B cell (primary cell): ENCODE results near the gene MUC6. TPM values are rescaled to one million over a fixed set of nuclear protein-coding genes. Genes with fewer than 3 reads are reported as not detected.

ENCODE experiments used
- ATAC-seq: fragments of 200-7000 bp; cut with Tn5 transposase; one replicate; pipeline ENCODE4 v1.10.0; 2021; ENCODE audit warnings: low read depth, mild to moderate bottlenecking, moderate number of reproducible peaks, moderate library complexity
- CTCF ChIA-PET: fragments of 350-600 bp; sonication (Branson Sonifier 250); formaldehyde crosslinking; loops from one replicate; lab custom pipeline; 2021; ENCODE audit warnings: antibody characterized with exemption, inconsistent platforms; lab: Charles Lee
- POLR2A ChIA-PET: fragments of 350-600 bp; sonication (Branson Sonifier 250); formaldehyde crosslinking; loops from one replicate; lab custom pipeline; 2021; ENCODE audit warnings: antibody characterized with exemption; lab: Charles Lee
- DNase-seq: peaks from one replicate; pipeline ENCODE4 v3.0.0; 2013
- H2AFZ ChIP-seq: 2 replicates; pipeline ENCODE4 v1.6.1; 2012; ENCODE audit warnings: mild to moderate bottlenecking, low read depth, low read length; ENCODE audit not compliant: insufficient read depth, poor library complexity, severe bottlenecking
- H3K27ac ChIP-seq, 2 donors: 1 replicate in 1 of 2; 2 replicates in 1 of 2; pipeline ENCODE4 v1.5.1; 2012 to 2013; ENCODE audit warnings: low read length in 2 of 2, mild to moderate bottlenecking in 2 of 2, moderate library complexity in 1 of 2
- H3K27me3 ChIP-seq, 4 experiments: fragments of 200-600 bp in 1 of 4; sonication (generic) in 1 of 4; replicated peaks in 1 of 4; 1 replicate in 2 of 4; 2 replicates in 2 of 4; pipeline versions ENCODE4 v1.6.1 to v1.7.0; 2013 to 2016; ENCODE audit warnings: low read length in 3 of 4, mild to moderate bottlenecking in 2 of 4, mixed read lengths in 1 of 4, moderate library complexity in 1 of 4; ENCODE audit not compliant: insufficient read depth in 4 of 4, control insufficient read depth in 3 of 4; ENCODE audit errors: control extremely low read depth in 1 of 4
- H3K36me3 ChIP-seq, 2 experiments: replicated peaks in 1 of 2; 1 replicate in 1 of 2; 2 replicates in 1 of 2; pipeline versions ENCODE4 v1.6.1 to v1.7.1; 2013; ENCODE audit warnings: low read length in 1 of 2; ENCODE audit not compliant: insufficient read depth in 2 of 2, control insufficient read depth in 1 of 2; ENCODE audit errors: control extremely low read depth in 1 of 2, extremely low read depth in 1 of 2
- H3K4me1 ChIP-seq, 2 donors: fragments of 200-600 bp in 1 of 2; sonication (generic) in 1 of 2; 1 replicate in 1 of 2; 2 replicates in 1 of 2; pipeline versions ENCODE4 v1.5.1 to v1.6.1; 2013 to 2017; ENCODE audit warnings: low read length in 2 of 2; ENCODE audit not compliant: control insufficient read depth in 2 of 2, insufficient read depth in 2 of 2
- H3K4me2 ChIP-seq: replicated peaks from 2 replicates; pipeline ENCODE3; 2012; ENCODE audit warnings: mild to moderate bottlenecking, low read depth, low read length; ENCODE audit not compliant: poor library complexity, severe bottlenecking
- H3K4me3 ChIP-seq, 5 experiments: fragments of 200-600 bp in 1 of 5; sonication (generic) in 1 of 5; 1 replicate in 3 of 5; 2 replicates in 2 of 5; pipeline versions ENCODE4 v1.5.1 to v1.7.0; 2011 to 2016; ENCODE audit warnings: low read length in 4 of 5, mild to moderate bottlenecking in 4 of 5, low read depth in 2 of 5, control low read depth in 1 of 5, moderate library complexity in 1 of 5; ENCODE audit not compliant: insufficient read depth in 1 of 5; ENCODE audit errors: control extremely low read depth in 1 of 5, extremely low read depth in 1 of 5
- H3K79me2 ChIP-seq: fragments of 200-600 bp; sonication (generic); one replicate; pipeline ENCODE4 v1.6.0; 2016; ENCODE audit warnings: low read length; ENCODE audit not compliant: control insufficient read depth, insufficient read depth
- H3K9ac ChIP-seq: fragments of 200-600 bp; sonication (generic); 2 replicates; pipeline ENCODE4 v1.6.1; 2017; ENCODE audit warnings: mild to moderate bottlenecking, low read length, moderate library complexity
- H3K9me3 ChIP-seq, 3 donors: one replicate each; pipeline versions ENCODE4 v1.6.1 to v1.7.1; 2013; ENCODE audit warnings: low read length in 2 of 3; ENCODE audit not compliant: control insufficient read depth in 2 of 3, insufficient read depth in 1 of 3; ENCODE audit errors: control extremely low read depth in 1 of 3
- H4K20me1 ChIP-seq: 2 replicates; pipeline ENCODE4 v1.6.0; 2012; ENCODE audit warnings: mild to moderate bottlenecking, low read length; ENCODE audit not compliant: insufficient read depth, control insufficient read depth, poor library complexity, severe bottlenecking
- H3K27ac Mint-ChIP-seq: one replicate; pipeline ENCODE4 v1.8.0; 2021; ENCODE audit warnings: mixed read lengths
- H3K27me3 Mint-ChIP-seq: one replicate; pipeline ENCODE4 v1.8.0; 2021; ENCODE audit warnings: mixed read lengths
- H3K4me1 Mint-ChIP-seq: one replicate; pipeline ENCODE4 v1.8.0; 2021; ENCODE audit warnings: mixed read lengths
- H3K4me3 Mint-ChIP-seq: one replicate; pipeline ENCODE4 v1.8.0; 2021; ENCODE audit warnings: mixed read lengths
- H3K9me3 Mint-ChIP-seq: one replicate; pipeline ENCODE4 v1.8.0; 2022; ENCODE audit warnings: mixed read lengths; ENCODE audit not compliant: insufficient read depth
- CTCF ChIP-seq: fragments of 200-600 bp; IDR thresholded peaks from one replicate; pipeline ENCODE4 v1.8.0; 2022; ENCODE audit warnings: antibody characterized with exemption, mild to moderate bottlenecking
- EZH2 ChIP-seq: IDR thresholded peaks from 2 replicates; pipeline ENCODE4 v1.6.1; 2012; ENCODE audit warnings: borderline replicate concordance, low read depth, mild to moderate bottlenecking, moderate library complexity, low read length; ENCODE audit not compliant: insufficient read depth, poor library complexity, severe bottlenecking
- WGBS: methylation state at CpG from one replicate; pipeline ENCODE4 v1.1.5; 2013; ENCODE audit warnings: missing lambda C conversion rate; ENCODE audit not compliant: insufficient coverage; 5-methylcytosine and 5-hydroxymethylcytosine counted together
- intact Hi-C: fragments of 100-400 bp; cut with micrococcal nuclease; formaldehyde crosslinking; loops from one replicate; pipeline ENCODE4 v1.10.0; 2022
- polyA plus RNA-seq: library from polyadenylated mRNA; depleted of rRNA; stranded (reverse); fragments of >200 nt; gene quantifications from 2 replicates; pipeline ENCODE4 v1.2.3, GENCODE V29; 2012
- total RNA-seq, 2 donors: library from RNA; stranded (reverse); fragments of 120-200 nt in 1 of 2; gene quantifications; 1 replicate in 1 of 2; 2 replicates in 1 of 2; pipeline versions ENCODE4 v1.2.3 to v1.2.4, GENCODE V29; 2013 to 2022

Gene MUC6
- total and polyA plus RNA-seq, 2 donors (not counting 1 experiment from before 2014, with no cell fraction given): not detected

- H3K4me3 ChIP-seq: no peak overlapping the region
- no peaks in the 10 kb centered on the region for H3K4me1 ChIP-seq
- WGBS: 85% methylated on average over 18 of the region's 22 CpGs
- peaks cover 4% of the 10 kb centered on the region for H3K79me2 ChIP-seq
- Mint-ChIP-seq H3K27ac (peak overlapping the region; percentile 68), H3K9me3 (no peaks in the 10 kb centered on the region), H3K4me3 (no peak overlapping the region), H3K4me1 (peaks cover 10% of the 10 kb centered on the region), H3K27me3 (no peaks in the 10 kb centered on the region)
- ChIA-PET POLR2A (no interaction called here), CTCF (no interaction called here)
- no peaks in the 10 kb centered on the region for H3K9me3 ChIP-seq
- H3K27me3 ChIP-seq: no peaks in the 10 kb centered on the region
- TF ChIP-seq CTCF (no peak), EZH2 (no peak)
- intact Hi-C loops: no loop called here
- H3K36me3 ChIP-seq: peaks cover 6 to 36% of the 10 kb centered on the region in 2 experiments
- DNase-seq: no peak
- no peak overlapping the region for H3K9ac ChIP-seq
- H3K4me2 ChIP-seq: no peak overlapping the region
- H2AFZ ChIP-seq: no peak overlapping the region
- no peak for ATAC-seq
- peaks cover 11% of the 10 kb centered on the region for H4K20me1 ChIP-seq
- no peak overlapping the region for H3K27ac ChIP-seq
Measured at GRCh38 chr11:995752-996420, 40.6 kb downstream of the MUC6 start.

- CTCF ChIA-PET: no interaction called here
- no peaks in the 10 kb centered on the region for H3K9me3 ChIP-seq
Measured at GRCh38 chr11:995044-995751, 41.3 kb downstream of the MUC6 start.

More at GRCh38 chr11:995044-995751, 41.3 kb downstream of the MUC6 start:
- intact Hi-C loops: no loop called here
- H3K27me3 ChIP-seq: no peaks in the 10 kb centered on the region
- peaks cover 4% of the 10 kb centered on the region for H3K79me2 ChIP-seq
- no peak overlapping the region for H3K9ac ChIP-seq
- TF ChIP-seq EZH2 (no peak), CTCF (no peak)
- no peak overlapping the region for H2AFZ ChIP-seq
- H3K4me3 Mint-ChIP-seq: no peak overlapping the region
- no peak overlapping the region for H3K4me2 ChIP-seq
- 87% methylated on average over 13 of the region's 16 CpGs for WGBS
- DNase-seq (no peak), ATAC-seq (no peak)
- no peak overlapping the region for H3K27ac ChIP-seq
- POLR2A ChIA-PET: no interaction called here
- peaks cover 18% of the 10 kb centered on the region for H4K20me1 ChIP-seq
- no peaks in the 10 kb centered on the region for H3K4me1 ChIP-seq
- H3K27me3 Mint-ChIP-seq: no peaks in the 10 kb centered on the region
- H3K4me1 Mint-ChIP-seq: peaks cover 10% of the 10 kb centered on the region
- peak overlapping the region; percentile 70 for H3K27ac Mint-ChIP-seq
- peaks cover 6 to 33% of the 10 kb centered on the region in 2 experiments for H3K36me3 ChIP-seq
- H3K9me3 Mint-ChIP-seq: no peaks in the 10 kb centered on the region
- no peak overlapping the region for H3K4me3 ChIP-seq
